IPS-11a (cell line): ENCODE measurements around the gene FCHSD2.

Experiments
- H3K4me3 ChIP-seq: one replicate; pipeline ENCODE4 v1.5.1; 2013; ENCODE audit warnings: low read depth, low read length, control low read depth

Gene FCHSD2

DNA sequence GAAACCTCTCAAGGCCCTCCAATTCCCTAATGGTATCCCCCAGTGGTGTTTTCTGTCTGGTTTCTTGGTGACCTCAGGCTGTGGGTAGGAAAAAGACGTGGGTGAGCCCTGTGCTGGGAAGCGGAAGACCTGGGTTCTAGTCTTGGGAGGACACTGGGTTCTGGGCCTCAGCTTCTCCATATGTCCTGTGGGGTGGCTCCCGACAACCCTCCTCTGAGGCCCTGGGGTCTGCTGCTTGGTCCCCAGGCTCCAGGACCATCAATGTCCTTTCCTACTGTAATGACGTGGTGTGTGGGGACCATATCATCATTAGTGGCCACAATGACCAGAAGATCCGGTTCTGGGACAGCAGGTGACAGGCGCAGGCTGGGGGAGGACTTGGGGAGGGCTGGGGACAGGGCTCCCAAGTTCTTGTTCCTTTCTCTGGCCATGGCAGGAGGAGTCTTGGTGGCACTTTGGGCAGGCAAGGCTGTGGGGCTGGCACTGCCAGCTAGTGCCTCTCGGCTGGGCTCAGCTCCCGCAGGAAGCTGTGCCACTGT is 315.1 kb downstream of the FCHSD2 start:
- H3K4me3 ChIP-seq: no peak overlapping the region

- no peak overlapping the region for H3K4me3 ChIP-seq
These were observed 315.8 kb downstream of the FCHSD2 start for GRCh38 chr11:72826191-72826941.

DNA sequence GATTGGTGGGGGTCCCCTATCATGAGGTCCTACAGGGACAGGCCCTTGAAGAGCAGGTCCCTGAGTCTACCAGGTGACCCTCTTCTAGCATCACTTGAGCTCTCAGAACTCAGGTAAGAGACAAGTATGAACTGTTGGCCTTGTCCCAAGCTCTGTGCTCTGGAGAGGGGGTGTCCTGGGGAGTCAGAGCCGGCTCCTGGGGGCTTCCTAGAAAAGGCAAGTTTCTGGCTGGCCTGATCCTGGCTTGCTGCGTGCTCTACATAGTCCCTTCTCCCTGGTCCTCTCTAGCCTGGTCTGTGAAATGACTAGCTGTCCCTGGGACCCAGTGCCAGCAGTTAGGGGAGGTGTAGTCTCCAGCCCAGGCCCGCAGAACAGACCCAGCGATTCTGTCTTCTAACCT is 316.5 kb downstream of the FCHSD2 start:
- no peak overlapping the region for H3K4me3 ChIP-seq

DNA sequence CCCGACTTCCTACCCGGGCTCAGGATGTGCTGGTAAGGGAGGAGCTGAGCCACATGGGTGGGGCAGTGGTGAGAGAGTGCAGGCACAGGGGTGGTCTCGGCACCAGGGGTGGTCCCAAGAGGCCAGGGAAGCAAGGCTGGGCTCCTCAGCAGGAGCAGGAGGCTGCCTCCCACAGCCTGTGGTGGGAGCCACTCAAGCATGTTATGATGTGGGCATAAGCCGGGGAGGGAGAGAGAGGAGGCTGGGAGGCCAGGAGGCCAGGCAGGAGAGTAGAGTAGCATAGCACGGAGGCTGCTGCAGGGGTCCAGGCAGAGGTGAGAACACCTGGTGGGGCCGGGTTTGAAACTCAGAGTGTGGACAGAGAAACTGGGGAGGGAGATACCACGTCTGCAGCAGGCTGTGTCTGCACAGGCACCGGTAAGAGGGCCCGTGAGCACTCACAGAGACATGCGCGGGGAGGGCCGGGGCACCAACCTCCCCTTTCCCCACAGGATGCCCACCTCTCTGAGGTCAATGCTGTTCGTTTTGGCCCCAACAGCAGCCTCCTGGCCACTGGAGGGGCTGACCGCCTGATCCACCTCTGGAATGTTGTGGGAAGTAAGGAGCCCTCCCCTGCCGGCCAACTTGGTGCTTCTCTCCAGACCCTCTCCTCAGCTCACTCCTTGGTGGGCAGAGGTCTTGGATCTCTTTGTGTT is 317.2 kb downstream of the FCHSD2 start:
- H3K4me3 ChIP-seq: no peak overlapping the region

DNA sequence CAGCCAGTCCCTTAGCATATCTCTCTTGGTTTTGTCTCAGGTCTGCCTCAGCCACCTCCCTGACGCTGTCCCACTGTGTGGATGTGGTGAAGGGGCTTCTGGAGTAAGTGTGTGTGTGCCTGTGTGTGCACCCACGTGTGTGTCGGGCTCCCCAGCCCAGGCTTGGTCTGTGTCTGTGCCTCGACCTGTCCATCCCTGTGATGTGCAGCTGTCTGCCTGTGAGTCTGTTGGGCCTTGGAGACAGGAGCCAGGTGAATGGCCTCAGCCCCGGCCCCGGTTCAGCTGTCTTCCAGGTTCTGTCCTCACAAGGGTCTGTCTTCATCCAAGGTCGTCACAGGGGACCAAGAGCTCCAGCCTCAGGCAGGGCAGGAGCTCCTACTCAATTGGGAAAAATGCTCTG is 318.1 kb downstream of the FCHSD2 start:
- H3K4me3 ChIP-seq: no peak overlapping the region

- H3K4me3 ChIP-seq: no peak overlapping the region
These were observed 318.9 kb downstream of the FCHSD2 start for GRCh38 chr11:72823105-72823804.

DNA sequence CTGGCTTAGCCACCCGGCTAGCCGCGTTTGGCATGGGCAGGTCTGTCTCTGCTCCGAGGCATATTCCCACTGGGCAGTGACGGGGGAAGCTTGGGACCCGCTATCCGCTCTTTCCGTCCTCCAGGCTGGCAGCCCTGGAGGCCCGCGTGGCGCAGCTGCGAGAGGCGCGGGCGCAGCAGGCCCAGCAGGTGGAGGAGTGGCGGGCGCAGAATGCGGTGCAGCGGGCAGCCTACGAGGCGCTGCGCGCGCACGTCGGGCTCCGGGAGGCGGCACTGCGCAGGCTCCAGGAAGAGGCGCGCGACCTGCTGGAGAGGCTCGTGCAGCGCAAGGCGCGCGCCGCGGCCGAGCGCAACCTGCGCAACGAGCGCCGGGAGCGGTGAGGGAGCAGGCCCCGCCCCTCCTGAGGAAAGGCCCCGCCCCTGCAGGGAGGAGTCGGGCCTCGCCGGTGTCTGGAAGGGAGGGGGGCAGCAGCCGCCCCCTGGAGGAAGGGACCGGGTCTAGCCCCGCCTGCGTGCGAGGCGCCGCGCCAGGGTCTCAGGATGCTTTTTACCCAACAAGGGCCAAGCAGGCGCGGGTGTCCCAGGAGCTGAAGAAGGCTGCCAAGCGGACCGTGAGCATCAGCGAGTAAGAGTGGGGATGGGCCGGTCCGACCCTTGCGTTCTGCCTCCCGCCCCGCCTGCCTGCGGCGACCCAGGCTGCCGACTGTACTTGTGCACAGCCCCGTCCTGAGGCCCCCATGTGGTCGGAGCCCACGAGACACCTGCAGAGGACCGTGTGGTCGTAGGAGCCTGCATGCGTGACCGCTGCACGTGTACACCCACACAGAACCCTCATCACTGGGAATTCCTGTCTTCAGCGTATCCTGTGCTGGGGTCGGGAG is 320.0 kb downstream of the FCHSD2 start:
- H3K4me3 ChIP-seq: peak overlapping the region; percentile 64

DNA sequence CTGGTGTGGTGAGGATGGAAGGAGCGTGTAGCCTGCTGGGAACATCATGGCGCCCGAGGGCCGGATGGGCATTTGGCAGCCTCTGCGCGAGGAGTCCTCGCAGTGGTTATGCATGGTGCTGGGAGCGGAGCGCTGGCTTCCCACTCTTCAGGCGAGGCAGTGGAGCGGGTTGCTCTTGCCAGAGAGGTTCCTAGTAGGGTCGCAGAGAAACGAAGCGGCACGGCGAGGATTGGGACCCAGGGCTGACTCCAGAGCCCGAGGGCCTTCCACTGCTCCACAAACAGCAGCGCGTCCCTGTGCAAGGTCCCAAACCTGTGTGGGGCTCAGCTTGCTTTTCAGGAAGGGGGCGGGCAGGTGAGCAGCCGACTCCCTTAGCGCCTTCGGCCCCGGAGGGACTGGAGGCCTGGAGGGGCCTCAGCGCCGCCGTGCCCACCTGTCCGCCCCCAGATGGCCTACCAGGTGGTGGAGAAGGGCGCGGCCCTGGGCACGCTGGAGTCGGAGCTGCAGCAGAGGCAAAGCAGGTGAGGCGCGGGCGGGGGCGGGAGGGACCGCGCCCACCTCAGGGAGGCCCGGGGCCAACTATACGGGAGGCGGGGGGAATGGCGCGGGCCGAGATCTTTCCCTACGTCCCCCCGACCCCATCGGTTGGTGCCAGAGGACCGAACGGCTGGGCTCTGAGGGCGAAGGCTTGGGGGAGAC is 320.7 kb downstream of the FCHSD2 start:
- peak overlapping the region; percentile 64 for H3K4me3 ChIP-seq

- no peak overlapping the region for H3K4me3 ChIP-seq
These were observed 321.5 kb downstream of the FCHSD2 start for GRCh38 chr11:72820439-72821139.

- no peak overlapping the region for H3K4me3 ChIP-seq
These were observed 323.1 kb downstream of the FCHSD2 start for GRCh38 chr11:72818971-72819370.

DNA sequence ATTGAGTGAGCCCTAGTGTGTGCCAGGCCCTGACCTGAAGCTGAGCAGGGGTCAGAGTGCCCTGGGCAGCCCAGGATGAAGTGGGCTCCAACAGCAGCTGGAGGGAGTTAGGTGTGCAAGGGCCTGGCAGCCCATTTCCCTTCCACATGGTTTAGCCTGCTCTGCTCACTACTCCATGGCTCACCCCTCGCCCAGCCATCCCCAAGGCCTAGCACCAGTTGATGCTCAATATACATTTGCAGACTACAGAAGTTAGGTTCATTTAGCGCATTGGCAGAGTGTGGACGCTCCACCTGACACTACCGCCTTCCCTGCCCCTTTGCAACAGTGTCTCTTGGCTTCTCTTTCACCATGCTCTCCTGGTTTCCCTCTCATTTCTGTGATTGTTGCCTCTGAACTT is 324.2 kb downstream of the FCHSD2 start:
- no peak overlapping the region for H3K4me3 ChIP-seq

DNA sequence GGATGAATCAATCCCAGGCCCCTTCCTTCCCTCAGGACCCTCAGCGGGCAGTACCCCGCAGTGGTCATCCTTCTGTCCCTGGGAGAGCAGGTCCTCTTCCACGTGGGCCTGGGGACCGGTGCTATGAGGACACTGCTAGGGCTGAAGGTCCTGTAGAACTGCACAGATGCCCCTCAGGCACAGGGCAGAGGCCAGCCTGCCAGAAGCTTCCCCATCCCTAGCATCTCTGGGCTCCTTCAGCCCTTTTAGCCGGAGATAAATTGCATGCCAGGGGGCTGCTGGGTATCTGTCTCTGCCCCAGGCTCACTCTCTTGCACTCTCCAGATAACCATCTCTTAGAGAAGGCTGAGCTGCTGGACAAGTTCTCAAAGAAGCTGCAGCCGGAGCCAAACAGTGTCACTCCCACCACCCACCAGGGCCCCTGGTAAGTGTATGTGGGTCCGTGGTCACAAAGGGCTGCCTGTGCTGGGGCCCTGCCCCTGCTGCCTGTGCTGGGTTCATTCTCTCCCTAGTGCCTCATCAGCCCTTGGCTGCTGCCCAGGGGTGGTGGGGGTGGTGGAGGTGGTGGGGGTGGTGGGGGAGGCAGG is 325.6 kb downstream of the FCHSD2 start:
- H3K4me3 ChIP-seq: no peak overlapping the region

DNA sequence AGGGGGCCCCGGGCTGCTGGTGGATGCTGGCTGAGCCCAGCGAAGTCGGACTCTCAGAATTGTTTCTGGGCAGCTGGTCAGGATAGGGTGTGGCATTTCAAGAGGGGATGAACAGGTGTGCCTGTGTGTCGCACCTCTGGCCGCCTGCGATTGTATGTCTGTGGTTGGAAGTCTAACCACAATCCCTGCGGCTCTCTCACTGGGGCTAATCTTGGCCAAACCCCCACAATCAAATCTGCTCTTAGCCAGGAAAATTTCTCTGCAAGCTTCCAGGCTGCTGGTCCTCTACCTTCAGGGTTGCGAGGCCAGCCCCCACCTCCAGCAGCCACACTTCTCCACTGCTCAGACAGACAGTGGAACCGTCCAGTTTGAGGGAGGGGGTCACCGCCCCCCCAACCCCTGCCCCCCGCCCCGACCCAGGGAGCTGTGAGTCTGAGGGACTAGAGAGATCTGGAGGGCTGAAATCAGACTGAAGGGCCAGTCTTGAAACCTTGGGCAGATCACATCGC is 327.0 kb downstream of the FCHSD2 start:
- H3K4me3 ChIP-seq: peak overlapping the region; percentile 89

DNA sequence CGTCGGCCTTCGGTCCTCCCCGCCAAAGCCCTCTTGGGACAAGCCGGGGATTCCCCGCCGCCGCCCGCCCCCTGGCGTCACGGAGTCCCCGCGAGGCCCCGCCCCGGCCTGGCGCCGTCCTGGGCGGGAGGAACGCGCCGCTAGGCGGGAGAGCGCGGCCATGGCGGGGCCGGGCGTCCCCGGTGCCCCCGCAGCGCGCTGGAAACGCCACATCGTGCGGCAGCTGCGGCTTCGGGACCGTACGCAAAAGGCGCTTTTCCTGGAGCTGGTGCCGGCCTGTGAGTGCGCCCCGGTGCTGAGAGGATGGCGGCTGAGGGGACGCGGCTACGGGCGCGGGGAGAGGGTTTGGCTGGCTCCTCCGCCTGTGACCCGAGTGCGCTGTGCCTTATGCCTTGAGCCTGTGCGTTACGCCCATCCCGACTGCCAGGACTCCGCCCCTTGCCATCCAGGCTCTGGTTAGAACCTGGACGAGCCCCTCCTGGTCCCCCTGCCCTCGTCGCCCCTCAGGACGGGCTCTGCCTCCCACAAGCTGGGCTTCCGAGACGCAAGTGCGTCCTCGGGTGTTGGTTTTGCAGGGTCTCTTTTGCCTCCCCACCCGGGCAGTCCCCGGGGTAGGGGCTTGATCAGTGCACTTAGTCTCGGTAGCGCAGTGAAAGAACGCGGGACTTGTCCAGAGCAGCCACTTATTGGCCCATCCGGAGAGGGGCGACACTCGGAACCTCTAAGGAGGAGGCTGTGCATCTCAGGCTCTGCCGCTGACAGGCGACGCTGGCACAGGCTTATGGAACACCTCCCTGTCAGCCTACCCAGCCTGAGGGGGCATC is 327.6 kb downstream of the FCHSD2 start, which contains the start of gene ATG16L2:
ATG16L2 (plus strand) TSS at position 126 of the 824 bp plus-strand sequence; CDS start at position 161, 35 bp downstream.
- H3K4me3 ChIP-seq: peak within 1 kb of the TSS; percentile 89

GRCh38 chr11:72813740-72814285 is 328.3 kb downstream of the FCHSD2 start:
- H3K4me3 ChIP-seq: peak overlapping the region; percentile 89

GRCh38 chr11:72812967-72813739 is 329.0 kb downstream of the FCHSD2 start:
- H3K4me3 ChIP-seq: peak overlapping the region; percentile 89

DNA sequence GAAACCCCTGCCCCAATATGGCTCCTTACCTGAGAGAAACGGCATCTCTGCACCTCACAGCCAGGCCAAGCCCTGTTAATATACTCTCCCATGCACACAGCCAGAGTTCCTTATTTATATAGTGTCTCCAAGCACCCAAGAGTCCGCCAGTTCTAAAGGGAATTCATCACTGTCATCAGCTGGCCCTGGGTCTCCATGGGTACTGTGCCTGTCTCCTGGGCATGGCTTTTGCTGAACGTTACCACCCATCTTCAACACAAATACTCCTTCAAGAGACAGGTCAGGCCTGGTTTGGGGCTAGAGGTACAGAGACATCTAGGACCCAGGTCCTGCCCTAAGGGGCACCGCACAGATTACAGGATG is 329.5 kb downstream of the FCHSD2 start:
- H3K4me3 ChIP-seq: no peak overlapping the region
